Osteoblast (primary cell): ENCODE results near the gene PRICKLE1. TPM values are rescaled to one million over a fixed set of nuclear protein-coding genes. Genes with fewer than 3 reads are reported as not detected.

Experiments used
- DNase-seq: peaks from one replicate; pipeline ENCODE4 v3.0.0; 2011; ENCODE audit warnings: low spot score, mixed read lengths; ENCODE audit not compliant: insufficient read length; ENCODE audit errors: missing footprints
- H2AFZ ChIP-seq: 2 replicates; pipeline ENCODE4 v1.6.0; 2011; ENCODE audit warnings: mild to moderate bottlenecking, low read length
- H3K27ac ChIP-seq: 2 replicates; pipeline ENCODE4 v1.5.1; 2011; ENCODE audit warnings: mild to moderate bottlenecking, low read depth, low read length, moderate library complexity
- H3K27me3 ChIP-seq: 2 replicates; pipeline ENCODE4 v1.6.0; 2012; ENCODE audit warnings: mild to moderate bottlenecking, control low read depth, inconsistent platforms, low read length, moderate library complexity; ENCODE audit not compliant: insufficient read depth
- H3K36me3 ChIP-seq: 2 replicates; pipeline ENCODE4 v1.5.1; 2011; ENCODE audit warnings: mild to moderate bottlenecking, low read length, control low read depth, moderate library complexity; ENCODE audit not compliant: insufficient read depth
- H3K4me1 ChIP-seq: 2 replicates; pipeline ENCODE4 v1.5.1; 2011; ENCODE audit warnings: mild to moderate bottlenecking, low read length, control low read depth, moderate library complexity; ENCODE audit not compliant: insufficient read depth
- H3K4me2 ChIP-seq: 2 replicates; pipeline ENCODE4 v1.6.0; 2011; ENCODE audit warnings: mild to moderate bottlenecking, low read length; ENCODE audit not compliant: insufficient read depth
- H3K4me3 ChIP-seq: fragments of 200-600 bp; sonication (generic); 3 replicates; pipeline ENCODE4 v1.5.1; 2012; ENCODE audit warnings: mild to moderate bottlenecking, low read length, inconsistent platforms; ENCODE audit not compliant: insufficient read depth
- H3K79me2 ChIP-seq: 2 replicates; pipeline ENCODE4 v1.6.0; 2012; ENCODE audit warnings: mild to moderate bottlenecking, low read length, control low read depth, inconsistent platforms; ENCODE audit not compliant: insufficient read depth
- H3K9me3 ChIP-seq: 2 replicates; pipeline ENCODE4 v1.5.1; 2011; ENCODE audit warnings: low read depth, low read length, control low read depth
- H4K20me1 ChIP-seq: 2 replicates; pipeline ENCODE4 v1.6.0; 2012; ENCODE audit warnings: mild to moderate bottlenecking, low read length, control low read depth; ENCODE audit not compliant: insufficient read depth
- CTCF ChIP-seq: IDR thresholded peaks from 2 replicates; pipeline ENCODE4 v1.5.1; 2011; ENCODE audit warnings: mild to moderate bottlenecking, low read depth, low read length, moderate library complexity; ENCODE audit errors: extremely low read depth
- total RNA-seq: library from RNA; depleted of rRNA; stranded (reverse); fragments of >200 nt; gene quantifications from 2 replicates; pipeline ENCODE4 v1.2.3, GENCODE V29; 2012

PRICKLE1 gene
- total RNA-seq, 1 donor = 13.0 TPM

- peaks cover 79% of the 10 kb centered on the region for H3K79me2 ChIP-seq
- peaks cover 61% of the 10 kb centered on the region for H4K20me1 ChIP-seq
- no peaks in the 10 kb centered on the region for H3K9me3 ChIP-seq
- H3K4me2 ChIP-seq = no peak overlapping the region
- H3K27me3 ChIP-seq = no peaks in the 10 kb centered on the region
- no peak overlapping the region for H2AFZ ChIP-seq
- H3K4me1 ChIP-seq = peaks cover 29% of the 10 kb centered on the region
- H3K36me3 ChIP-seq = peaks cover 8% of the 10 kb centered on the region
- DNase-seq = no peak
- TF ChIP-seq CTCF = no peak
- no peak overlapping the region for H3K27ac ChIP-seq
- no peak overlapping the region for H3K4me3 ChIP-seq
These were observed 6.5 kb downstream of the PRICKLE1 start for GRCh38 chr12:42583016-42583415.

- Histone ChIP-seq H3K36me3 (peaks cover 8% of the 10 kb centered on the region), H2AFZ (no peak overlapping the region), H3K79me2 (peaks cover 77% of the 10 kb centered on the region), H4K20me1 (peaks cover 56% of the 10 kb centered on the region), H3K4me2 (no peak overlapping the region), H3K27me3 (no peaks in the 10 kb centered on the region), H3K27ac (no peak overlapping the region), H3K9me3 (no peaks in the 10 kb centered on the region), H3K4me1 (peaks cover 24% of the 10 kb centered on the region), H3K4me3 (no peak overlapping the region)
- no peak for TF ChIP-seq CTCF
- DNase-seq = no peak
These were observed 7.0 kb downstream of the PRICKLE1 start for GRCh38 chr12:42582498-42582897.

- H2AFZ ChIP-seq = no peak overlapping the region
- peaks cover 19% of the 10 kb centered on the region for H3K4me1 ChIP-seq
- no peaks in the 10 kb centered on the region for H3K9me3 ChIP-seq
- H3K4me3 ChIP-seq = no peak overlapping the region
- no peaks in the 10 kb centered on the region for H3K27me3 ChIP-seq
- peaks cover 52% of the 10 kb centered on the region for H4K20me1 ChIP-seq
- H3K27ac ChIP-seq = no peak overlapping the region
- DNase-seq = no peak
- peaks cover 74% of the 10 kb centered on the region for H3K79me2 ChIP-seq
- H3K4me2 ChIP-seq = no peak overlapping the region
- H3K36me3 ChIP-seq = peaks cover 8% of the 10 kb centered on the region
- TF ChIP-seq CTCF = no peak
These were observed 7.5 kb downstream of the PRICKLE1 start for GRCh38 chr12:42582050-42582449.

- no peak for DNase-seq
- no peak overlapping the region for H3K27ac ChIP-seq
- no peak overlapping the region for H3K4me3 ChIP-seq
- H2AFZ ChIP-seq = no peak overlapping the region
- H3K4me1 ChIP-seq = no peaks in the 10 kb centered on the region
- no peaks in the 10 kb centered on the region for H3K9me3 ChIP-seq
- no peaks in the 10 kb centered on the region for H3K36me3 ChIP-seq
- no peak overlapping the region for H3K4me2 ChIP-seq
- H3K27me3 ChIP-seq = no peaks in the 10 kb centered on the region
- H3K79me2 ChIP-seq = peaks cover 58% of the 10 kb centered on the region
- TF ChIP-seq CTCF = no peak
- H4K20me1 ChIP-seq = peaks cover 34% of the 10 kb centered on the region
These were observed 13.2 kb downstream of the PRICKLE1 start for GRCh38 chr12:42576374-42576773.
